Vagina (tissue), 2 donors: ENCODE results near the gene VWF. TPM values are rescaled to one million over a fixed set of nuclear protein-coding genes. Genes with fewer than 3 reads are reported as not detected.

ENCODE experiments used
- DNase-seq, 2 donors: peaks; one replicate each; pipeline ENCODE4 v3.0.0-alpha.2; 2017; ENCODE audit errors: extremely low spot score in 2 of 2
- H3K27ac ChIP-seq: fragments of 200-600 bp; sonication (generic); one replicate; pipeline ENCODE4 v1.5.1; 2019
- H3K27me3 ChIP-seq: fragments of 200-600 bp; sonication (generic); one replicate; pipeline ENCODE4 v1.5.1; 2019
- H3K36me3 ChIP-seq, 2 donors: fragments of 200-600 bp; sonication (generic); one replicate each; pipeline ENCODE4 v1.5.1; 2017 to 2019
- H3K4me1 ChIP-seq: fragments of 200-600 bp; sonication (generic); one replicate; pipeline ENCODE4 v1.5.1; 2019
- H3K4me3 ChIP-seq, 2 donors: fragments of 200-600 bp; sonication (generic); 1 replicate in 1 of 2; 2 replicates in 1 of 2; pipeline ENCODE4 v1.5.1; 2016 to 2019
- H3K9me3 ChIP-seq: fragments of 200-600 bp; sonication (generic); one replicate; pipeline ENCODE4 v1.5.1; 2019
- POLR2A ChIP-seq, 2 donors: fragments of 450-650 bp; IDR thresholded peaks; one replicate each; pipeline ENCODE4 v1.6.1; 2017; ENCODE audit warnings: antibody characterized with exemption in 2 of 2, mild to moderate bottlenecking in 2 of 2, moderate library complexity in 2 of 2
- POLR2AphosphoS5 ChIP-seq, 2 donors: sonication (generic); formaldehyde crosslinking; IDR thresholded peaks; one replicate each; pipeline ENCODE4 v1.9.0; 2017; ENCODE audit warnings: antibody characterized with exemption in 2 of 2, mild to moderate bottlenecking in 2 of 2, low read depth in 1 of 2; ENCODE audit not compliant: insufficient read depth in 1 of 2
- intact Hi-C: fragments of 100-400 bp; cut with DNase I; formaldehyde crosslinking; loops from one replicate; pipeline ENCODE4 v1.15.1; 2023
- total RNA-seq: library from RNA; depleted of rRNA; stranded (reverse); fragments of >200 nt; gene quantifications from one replicate; pipeline ENCODE4 v1.2.3, GENCODE V29; 2016
- TF ChIP-seq, protein P1 (sequence below), 3 experiments: fragments of 450-650 bp in 2 of 3; fragments of 200-600 bp in 1 of 3; sonication (generic) in 1 of 3; IDR thresholded peaks; one replicate each; pipeline ENCODE4 v1.5.1; 2017 to 2019; ENCODE audit warnings: antibody characterized with exemption in 3 of 3, mild to moderate bottlenecking in 2 of 3, moderate library complexity in 2 of 3

VWF gene
- total RNA-seq: 334 TPM

DNA sequence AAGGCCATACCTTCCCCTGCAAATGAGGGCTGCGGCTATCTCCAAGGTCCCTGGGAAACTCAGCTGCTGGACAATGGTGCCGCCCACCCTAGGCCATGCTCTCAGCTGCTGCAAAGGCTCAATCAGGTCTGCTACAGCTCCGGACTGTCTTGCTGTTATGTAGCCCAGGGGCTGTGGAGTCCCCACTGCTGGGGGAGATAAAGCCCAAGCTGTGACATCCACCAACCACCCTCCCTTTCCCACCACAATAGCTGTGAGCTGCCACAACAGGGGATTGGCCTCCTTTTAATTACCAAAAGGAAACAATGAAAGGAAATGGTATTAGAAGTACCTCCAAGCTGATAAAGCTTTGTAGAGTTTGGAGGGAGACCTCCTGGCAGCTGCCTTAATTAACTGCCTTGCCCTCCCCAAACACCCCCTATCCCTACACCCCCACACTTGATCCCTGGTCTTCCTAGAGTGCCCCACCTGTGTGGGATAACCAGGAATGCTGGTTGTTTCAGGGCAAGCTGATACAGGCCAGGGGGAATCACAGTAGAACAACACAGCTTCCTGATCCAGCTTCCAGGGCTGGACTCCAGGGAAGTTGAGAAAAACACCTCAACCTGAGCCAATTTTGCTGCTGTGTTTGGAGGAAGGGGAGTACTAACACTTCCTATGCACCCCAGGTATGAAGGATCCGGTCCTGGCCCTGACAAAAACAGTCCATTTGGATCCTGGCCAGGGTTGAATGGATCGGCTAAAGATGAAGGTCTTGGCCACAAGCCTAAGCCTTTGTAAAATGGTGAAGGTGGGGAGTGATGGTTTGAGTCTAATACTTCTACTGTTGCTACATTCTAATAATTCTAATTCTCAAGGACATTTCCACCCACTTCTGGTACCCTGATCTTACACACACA, at the start of gene VWF:
TSS of gene VWF (minus strand) at position 260 of the 899 bp plus-strand sequence. CDS start 1,474 bp downstream, outside the sequence.
- DNase-seq: no peak
- no peak for TF ChIP-seq POLR2A (IDR thresholded peaks at IDR 0.05)
- peak in 1 of 2 donors; percentile 24 for TF ChIP-seq POLR2AphosphoS5 (IDR thresholded peaks at IDR 0.05; ENCODE audit: insufficient read depth in 1 of 2, low read depth in 1 of 2)
- Histone ChIP-seq H3K27ac (no peak within 1 kb of the TSS), H3K4me1 (no peaks in the 10 kb centered on the region), H3K9me3 (no peaks in the 10 kb centered on the region), H3K36me3 (no peaks in the 10 kb centered on the region), H3K4me3 (peak within 1 kb of the TSS; percentile 23 to 31), H3K27me3 (no peaks in the 10 kb centered on the region)
- intact Hi-C loops: no loop called here

DNA sequence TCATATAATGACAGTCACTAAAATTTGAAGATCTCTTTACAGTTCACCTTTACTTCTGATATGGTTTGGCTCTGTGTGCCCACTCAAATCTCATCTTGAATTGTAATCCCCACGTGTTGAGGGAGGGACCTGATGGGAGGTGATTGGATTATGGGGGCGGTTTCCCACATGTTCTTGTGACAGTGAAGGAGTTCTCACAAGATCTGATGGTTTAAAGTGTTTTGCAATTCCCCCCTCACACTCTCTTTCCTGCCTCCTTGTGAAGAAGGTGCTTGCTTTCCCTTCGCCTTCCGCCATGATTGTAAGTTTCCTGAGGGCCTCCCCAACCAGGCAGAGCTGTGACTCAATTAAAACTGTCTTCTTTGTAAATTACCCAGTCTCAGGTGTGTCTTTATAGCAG, 48.4 kb upstream of the VWF start:
- Histone ChIP-seq H3K36me3 (no peaks in the 10 kb centered on the region), H3K27me3 (no peaks in the 10 kb centered on the region), H3K9me3 (no peaks in the 10 kb centered on the region), H3K27ac (no peak overlapping the region), H3K4me3 (no peak overlapping the region), H3K4me1 (peaks cover 5% of the 10 kb centered on the region)
- TF ChIP-seq, protein P1, sequence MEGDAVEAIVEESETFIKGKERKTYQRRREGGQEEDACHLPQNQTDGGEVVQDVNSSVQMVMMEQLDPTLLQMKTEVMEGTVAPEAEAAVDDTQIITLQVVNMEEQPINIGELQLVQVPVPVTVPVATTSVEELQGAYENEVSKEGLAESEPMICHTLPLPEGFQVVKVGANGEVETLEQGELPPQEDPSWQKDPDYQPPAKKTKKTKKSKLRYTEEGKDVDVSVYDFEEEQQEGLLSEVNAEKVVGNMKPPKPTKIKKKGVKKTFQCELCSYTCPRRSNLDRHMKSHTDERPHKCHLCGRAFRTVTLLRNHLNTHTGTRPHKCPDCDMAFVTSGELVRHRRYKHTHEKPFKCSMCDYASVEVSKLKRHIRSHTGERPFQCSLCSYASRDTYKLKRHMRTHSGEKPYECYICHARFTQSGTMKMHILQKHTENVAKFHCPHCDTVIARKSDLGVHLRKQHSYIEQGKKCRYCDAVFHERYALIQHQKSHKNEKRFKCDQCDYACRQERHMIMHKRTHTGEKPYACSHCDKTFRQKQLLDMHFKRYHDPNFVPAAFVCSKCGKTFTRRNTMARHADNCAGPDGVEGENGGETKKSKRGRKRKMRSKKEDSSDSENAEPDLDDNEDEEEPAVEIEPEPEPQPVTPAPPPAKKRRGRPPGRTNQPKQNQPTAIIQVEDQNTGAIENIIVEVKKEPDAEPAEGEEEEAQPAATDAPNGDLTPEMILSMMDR (IDR thresholded peaks at IDR 0.05): no peak
- no peak for TF ChIP-seq POLR2AphosphoS5 (IDR thresholded peaks at IDR 0.05; ENCODE audit: insufficient read depth in 1 of 2, low read depth in 1 of 2)
- DNase-seq: no peak
- intact Hi-C loops: no loop called here

DNA sequence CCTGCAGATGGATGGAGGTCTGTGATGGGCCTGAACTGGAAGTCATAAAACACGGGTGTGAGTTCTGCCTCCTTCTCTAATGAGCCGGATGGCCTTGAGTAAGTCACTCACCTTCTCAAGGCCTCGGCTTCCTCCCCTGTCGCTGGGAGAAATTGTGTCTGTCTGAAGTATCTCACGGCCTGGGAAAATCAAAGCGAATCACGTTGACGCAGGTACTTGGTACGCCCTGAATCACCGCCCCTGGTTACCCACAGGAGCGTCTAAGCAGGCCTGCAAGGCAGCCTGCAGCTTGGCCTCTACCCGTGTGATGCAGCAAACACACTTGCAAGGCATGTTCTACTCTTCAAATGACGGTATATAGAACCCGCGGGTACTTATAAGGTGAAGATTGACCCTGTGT, 47.6 kb upstream of the VWF start:
- no peak for DNase-seq
- Histone ChIP-seq H3K4me1 (peaks cover 13% of the 10 kb centered on the region), H3K36me3 (no peaks in the 10 kb centered on the region), H3K27me3 (no peaks in the 10 kb centered on the region), H3K9me3 (no peaks in the 10 kb centered on the region), H3K4me3 (no peak overlapping the region), H3K27ac (no peak overlapping the region)
- TF ChIP-seq, protein P1 (IDR thresholded peaks at IDR 0.05): no peak
- TF ChIP-seq POLR2A (IDR thresholded peaks at IDR 0.05): no peak
- TF ChIP-seq POLR2AphosphoS5 (IDR thresholded peaks at IDR 0.05; ENCODE audit: insufficient read depth in 1 of 2, low read depth in 1 of 2): no peak
- intact Hi-C loops: no loop called here

DNA sequence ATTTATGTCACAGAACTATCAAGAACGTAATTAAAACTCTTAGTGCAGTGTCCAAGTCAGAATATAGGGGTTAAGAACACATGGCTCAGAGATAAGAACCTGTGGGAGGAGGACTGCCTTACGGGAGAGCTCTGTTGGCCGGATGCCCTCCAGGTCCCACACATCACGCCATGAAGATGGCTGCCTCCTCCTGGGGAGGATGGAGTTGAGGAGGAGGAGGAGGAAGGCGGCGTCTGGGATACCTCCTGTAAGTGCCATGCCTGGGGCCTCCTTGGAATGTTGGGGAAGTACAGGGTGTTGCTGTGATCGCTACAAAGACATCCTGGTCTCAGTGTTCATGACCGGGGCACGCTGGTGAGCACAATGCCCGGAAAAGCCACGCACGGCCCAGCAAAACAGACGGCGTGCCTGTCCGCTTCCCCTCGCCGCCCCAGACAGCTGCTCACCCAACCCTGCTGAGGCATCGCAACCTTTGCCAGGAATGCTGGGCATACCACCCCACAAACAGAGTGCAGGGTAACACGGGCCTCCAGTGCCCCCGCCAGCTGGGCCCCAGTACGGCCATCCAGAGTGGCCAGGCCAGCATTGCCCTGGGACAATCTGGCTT, 47.0 kb upstream of the VWF start:
- Histone ChIP-seq H3K4me1 (peaks cover 13% of the 10 kb centered on the region), H3K27me3 (no peaks in the 10 kb centered on the region), H3K9me3 (no peaks in the 10 kb centered on the region), H3K36me3 (no peaks in the 10 kb centered on the region), H3K27ac (no peak overlapping the region), H3K4me3 (no peak overlapping the region)
- TF ChIP-seq, protein P1 (IDR thresholded peaks at IDR 0.05): no peak
- peak in 1 of 2 donors; percentile 64 for TF ChIP-seq POLR2AphosphoS5 (IDR thresholded peaks at IDR 0.05; ENCODE audit: insufficient read depth in 1 of 2, low read depth in 1 of 2)
- no peak for DNase-seq
- intact Hi-C loops: no loop called here

DNA sequence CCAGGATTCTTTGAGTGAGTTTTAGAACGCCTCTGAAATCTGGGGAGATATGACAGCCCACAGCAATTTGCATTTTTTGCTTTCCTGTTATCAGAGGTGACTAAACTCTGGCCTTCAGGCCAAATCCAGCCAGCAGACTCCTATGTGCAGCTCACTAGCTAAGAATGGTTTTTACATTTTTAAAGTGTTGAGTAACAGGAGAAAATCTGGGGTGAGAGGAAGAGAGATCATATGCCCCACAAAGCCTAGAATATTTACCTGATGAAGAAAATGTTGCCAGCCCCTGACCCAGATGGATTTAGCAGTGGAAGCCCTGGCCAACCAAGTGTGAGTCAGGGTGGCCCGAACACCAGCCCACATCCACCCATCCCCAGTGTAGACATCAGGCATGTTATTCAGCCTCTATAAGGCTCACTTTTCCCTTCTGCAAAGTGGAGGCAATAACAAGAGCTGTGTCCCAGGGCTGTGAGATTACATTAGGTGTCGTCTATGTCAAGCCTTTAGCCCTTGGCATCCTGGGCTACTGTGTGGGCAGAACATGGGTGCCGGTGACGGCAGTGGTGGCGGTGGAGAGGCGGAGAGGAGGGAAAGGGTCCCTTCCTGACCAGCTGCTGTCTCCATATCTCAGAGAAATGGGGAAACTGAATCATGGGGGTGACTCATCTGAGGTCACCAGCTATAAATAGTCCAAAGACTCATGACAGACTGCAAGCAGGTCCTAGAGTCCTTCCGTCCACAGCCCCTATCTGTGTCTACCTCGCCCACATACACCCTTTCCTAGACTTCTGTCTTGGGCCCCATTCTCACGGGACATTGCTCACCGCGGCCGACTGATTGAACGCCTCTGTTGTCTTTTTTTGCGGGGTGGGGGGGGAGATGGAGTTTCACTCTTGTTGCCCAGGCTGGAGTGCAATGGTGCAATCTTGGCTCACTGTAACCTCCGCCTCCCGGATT, 43.1 kb upstream of the VWF start:
- peaks cover 13% of the 10 kb centered on the region for H3K4me1 ChIP-seq
- DNase-seq: no peak
- peak overlapping the region; percentile 91 for H3K27ac ChIP-seq
- no peaks in the 10 kb centered on the region for H3K9me3 ChIP-seq
- intact Hi-C loops: no loop called here
- no peak overlapping the region for H3K4me3 ChIP-seq
- TF ChIP-seq POLR2AphosphoS5 (IDR thresholded peaks at IDR 0.05; ENCODE audit: insufficient read depth in 1 of 2, low read depth in 1 of 2) (peak; percentile 11 to 61), POLR2A (IDR thresholded peaks at IDR 0.05) (peak in 1 of 2 donors; percentile 17)
- TF ChIP-seq, protein P1 (IDR thresholded peaks at IDR 0.05): no peak
- H3K36me3 ChIP-seq: no peaks in the 10 kb centered on the region
- H3K27me3 ChIP-seq: no peaks in the 10 kb centered on the region
